HEK293 (cell line): Measurements from ENCODE around the gene NFAT5.

Experiments used
- CTCF ChIA-PET: fragments of 350-600 bp; formaldehyde crosslinking; extraction: SDS; loops from one replicate; lab custom pipeline; 2021; ENCODE audit warnings: antibody characterized with exemption; lab: Yijun Ruan, JAX
- POLR2A ChIA-PET: fragments of 300-600 bp; formaldehyde crosslinking; extraction: SDS; loops from one replicate; lab custom pipeline; 2020; ENCODE audit warnings: antibody characterized with exemption, inconsistent platforms; lab: Yijun Ruan, JAX
- H3K27ac ChIP-seq: fragments of 200-500 bp; sonication (Bioruptor generic); 2 replicates; pipeline ENCODE4 v1.5.1; 2014; ENCODE audit warnings: low read depth, low read length, control low read depth, inconsistent platforms; ENCODE audit errors: extremely low read depth
- H3K36me3 ChIP-seq, 2 experiments: fragments of 200-500 bp in 1 of 2; sonication (Bioruptor generic) in 1 of 2; 1 replicate in 1 of 2; 2 replicates in 1 of 2; pipeline ENCODE4 v1.5.1; 2014 to 2017; ENCODE audit warnings: inconsistent platforms in 2 of 2, low read length in 2 of 2; ENCODE audit not compliant: control insufficient read depth in 2 of 2, insufficient read depth in 1 of 2
- H3K4me1 ChIP-seq: fragments of 200-500 bp; sonication (Bioruptor generic); 2 replicates; pipeline ENCODE4 v1.5.1; 2014; ENCODE audit warnings: mild to moderate bottlenecking, low read length, inconsistent platforms; ENCODE audit not compliant: control insufficient read depth, insufficient read depth
- H3K4me3 ChIP-seq: 2 replicates; pipeline ENCODE4 v1.5.1; 2011; ENCODE audit warnings: low read depth, mild to moderate bottlenecking, control low read depth, low read length, moderate library complexity
- H3K9me3 ChIP-seq: fragments of 200-500 bp; sonication (Bioruptor generic); 2 replicates; pipeline ENCODE4 v1.5.1; 2014; ENCODE audit warnings: low read depth, low read length, inconsistent platforms; ENCODE audit not compliant: control insufficient read depth, insufficient read depth
- MEIS1 ChIP-seq: sonication (generic); formaldehyde crosslinking; IDR thresholded peaks from 2 replicates; pipeline ENCODE4 v1.8.1; 2022; ENCODE audit warnings: missing genetic modification reagents, mild to moderate bottlenecking, borderline replicate concordance
- ZNF48 ChIP-seq: fragments of 450-650 bp; formaldehyde crosslinking; IDR thresholded peaks from 2 replicates; pipeline ENCODE4 v1.5.1; 2016; ENCODE audit warnings: missing biosample characterization, missing genetic modification characterization
- ZNF501 ChIP-seq: fragments of 450-650 bp; formaldehyde crosslinking; IDR thresholded peaks from 2 replicates; pipeline ENCODE4 v1.5.1; 2016; ENCODE audit warnings: missing biosample characterization, missing genetic modification characterization
- ZNF555 ChIP-seq: fragments of 450-650 bp; formaldehyde crosslinking; conservative IDR thresholded peaks from 2 replicates; pipeline ENCODE4 v1.5.1; 2017; ENCODE audit warnings: missing biosample characterization, mild to moderate bottlenecking, missing genetic modification characterization, inconsistent platforms
- ZNF629 ChIP-seq: fragments of 450-650 bp; formaldehyde crosslinking; IDR thresholded peaks from 2 replicates; pipeline ENCODE4 v1.5.1; 2017; ENCODE audit warnings: missing biosample characterization, missing genetic modification characterization
- ZNF791 ChIP-seq: fragments of 450-650 bp; formaldehyde crosslinking; IDR thresholded peaks from 2 replicates; pipeline ENCODE4 v1.5.1; 2016; ENCODE audit warnings: missing biosample characterization, missing genetic modification characterization
- TF ChIP-seq, protein P1 (sequence below): fragments of 450-650 bp; formaldehyde crosslinking; IDR thresholded peaks from 2 replicates; pipeline ENCODE4 v1.5.1; 2016; ENCODE audit warnings: missing biosample characterization, missing genetic modification characterization, low read depth
- TF ChIP-seq, protein P2 (sequence below): fragments of 450-650 bp; formaldehyde crosslinking; conservative IDR thresholded peaks from 2 replicates; pipeline ENCODE4 v1.5.1; 2016; ENCODE audit warnings: low read depth, missing biosample characterization, missing genetic modification characterization
- TF ChIP-seq, protein P3 (sequence below): fragments of 450-650 bp; formaldehyde crosslinking; IDR thresholded peaks from 2 replicates; pipeline ENCODE4 v1.5.1; 2016; ENCODE audit warnings: missing biosample characterization, missing genetic modification characterization
- TF ChIP-seq, protein P4 (sequence below): fragments of 450-650 bp; formaldehyde crosslinking; IDR thresholded peaks from 2 replicates; pipeline ENCODE4 v1.5.1; 2016; ENCODE audit warnings: missing biosample characterization, missing genetic modification characterization
- TF ChIP-seq, protein P5 (sequence below): fragments of 450-650 bp; formaldehyde crosslinking; IDR thresholded peaks from 2 replicates; pipeline ENCODE4 v1.5.1; 2017; ENCODE audit warnings: missing biosample characterization, missing genetic modification characterization
- TF ChIP-seq, protein P6 (sequence below): fragments of 450-650 bp; formaldehyde crosslinking; IDR thresholded peaks from 2 replicates; pipeline ENCODE4 v1.5.1; 2016; ENCODE audit warnings: missing biosample characterization, missing genetic modification characterization
- TF ChIP-seq, protein P7 (sequence below): fragments of 450-650 bp; formaldehyde crosslinking; IDR thresholded peaks from 2 replicates; pipeline ENCODE4 v1.5.1; 2016; ENCODE audit warnings: missing biosample characterization, missing genetic modification characterization
- TF ChIP-seq, protein P8 (sequence below): fragments of 450-650 bp; formaldehyde crosslinking; IDR thresholded peaks from 2 replicates; pipeline ENCODE4 v1.5.1; 2016; ENCODE audit warnings: missing biosample characterization, missing genetic modification characterization
- TF ChIP-seq, protein P9 (sequence below): fragments of 450-650 bp; IDR thresholded peaks from 2 replicates; pipeline ENCODE4 v1.5.1; 2018; ENCODE audit warnings: missing biosample characterization, mild to moderate bottlenecking, missing genetic modification characterization

The NFAT5 gene

DNA sequence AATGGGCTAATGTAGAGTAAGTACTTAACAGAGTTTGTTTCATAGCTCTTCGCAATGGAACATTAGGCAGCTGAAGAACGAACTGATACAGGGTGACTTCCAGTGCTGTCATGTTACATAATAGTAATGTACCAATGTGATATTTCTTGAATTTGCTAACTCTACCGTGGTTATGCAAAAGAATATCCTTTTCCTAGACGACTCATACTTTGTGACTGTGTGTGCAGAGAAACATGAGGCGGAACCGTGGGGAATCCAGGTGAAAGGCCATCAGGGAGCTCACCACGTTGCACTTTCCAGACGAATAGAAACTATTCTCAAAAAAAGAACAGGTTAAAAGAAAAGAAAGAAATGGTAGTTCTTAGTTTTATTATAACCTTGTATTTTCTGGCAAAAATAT is 175.8 kb downstream of the NFAT5 start (continued):
- TF ChIP-seq, protein P1, sequence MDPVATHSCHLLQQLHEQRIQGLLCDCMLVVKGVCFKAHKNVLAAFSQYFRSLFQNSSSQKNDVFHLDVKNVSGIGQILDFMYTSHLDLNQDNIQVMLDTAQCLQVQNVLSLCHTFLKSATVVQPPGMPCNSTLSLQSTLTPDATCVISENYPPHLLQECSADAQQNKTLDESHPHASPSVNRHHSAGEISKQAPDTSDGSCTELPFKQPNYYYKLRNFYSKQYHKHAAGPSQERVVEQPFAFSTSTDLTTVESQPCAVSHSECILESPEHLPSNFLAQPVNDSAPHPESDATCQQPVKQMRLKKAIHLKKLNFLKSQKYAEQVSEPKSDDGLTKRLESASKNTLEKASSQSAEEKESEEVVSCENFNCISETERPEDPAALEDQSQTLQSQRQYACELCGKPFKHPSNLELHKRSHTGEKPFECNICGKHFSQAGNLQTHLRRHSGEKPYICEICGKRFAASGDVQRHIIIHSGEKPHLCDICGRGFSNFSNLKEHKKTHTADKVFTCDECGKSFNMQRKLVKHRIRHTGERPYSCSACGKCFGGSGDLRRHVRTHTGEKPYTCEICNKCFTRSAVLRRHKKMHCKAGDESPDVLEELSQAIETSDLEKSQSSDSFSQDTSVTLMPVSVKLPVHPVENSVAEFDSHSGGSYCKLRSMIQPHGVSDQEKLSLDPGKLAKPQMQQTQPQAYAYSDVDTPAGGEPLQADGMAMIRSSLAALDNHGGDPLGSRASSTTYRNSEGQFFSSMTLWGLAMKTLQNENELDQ, result no peak
- TF ChIP-seq, protein P2, sequence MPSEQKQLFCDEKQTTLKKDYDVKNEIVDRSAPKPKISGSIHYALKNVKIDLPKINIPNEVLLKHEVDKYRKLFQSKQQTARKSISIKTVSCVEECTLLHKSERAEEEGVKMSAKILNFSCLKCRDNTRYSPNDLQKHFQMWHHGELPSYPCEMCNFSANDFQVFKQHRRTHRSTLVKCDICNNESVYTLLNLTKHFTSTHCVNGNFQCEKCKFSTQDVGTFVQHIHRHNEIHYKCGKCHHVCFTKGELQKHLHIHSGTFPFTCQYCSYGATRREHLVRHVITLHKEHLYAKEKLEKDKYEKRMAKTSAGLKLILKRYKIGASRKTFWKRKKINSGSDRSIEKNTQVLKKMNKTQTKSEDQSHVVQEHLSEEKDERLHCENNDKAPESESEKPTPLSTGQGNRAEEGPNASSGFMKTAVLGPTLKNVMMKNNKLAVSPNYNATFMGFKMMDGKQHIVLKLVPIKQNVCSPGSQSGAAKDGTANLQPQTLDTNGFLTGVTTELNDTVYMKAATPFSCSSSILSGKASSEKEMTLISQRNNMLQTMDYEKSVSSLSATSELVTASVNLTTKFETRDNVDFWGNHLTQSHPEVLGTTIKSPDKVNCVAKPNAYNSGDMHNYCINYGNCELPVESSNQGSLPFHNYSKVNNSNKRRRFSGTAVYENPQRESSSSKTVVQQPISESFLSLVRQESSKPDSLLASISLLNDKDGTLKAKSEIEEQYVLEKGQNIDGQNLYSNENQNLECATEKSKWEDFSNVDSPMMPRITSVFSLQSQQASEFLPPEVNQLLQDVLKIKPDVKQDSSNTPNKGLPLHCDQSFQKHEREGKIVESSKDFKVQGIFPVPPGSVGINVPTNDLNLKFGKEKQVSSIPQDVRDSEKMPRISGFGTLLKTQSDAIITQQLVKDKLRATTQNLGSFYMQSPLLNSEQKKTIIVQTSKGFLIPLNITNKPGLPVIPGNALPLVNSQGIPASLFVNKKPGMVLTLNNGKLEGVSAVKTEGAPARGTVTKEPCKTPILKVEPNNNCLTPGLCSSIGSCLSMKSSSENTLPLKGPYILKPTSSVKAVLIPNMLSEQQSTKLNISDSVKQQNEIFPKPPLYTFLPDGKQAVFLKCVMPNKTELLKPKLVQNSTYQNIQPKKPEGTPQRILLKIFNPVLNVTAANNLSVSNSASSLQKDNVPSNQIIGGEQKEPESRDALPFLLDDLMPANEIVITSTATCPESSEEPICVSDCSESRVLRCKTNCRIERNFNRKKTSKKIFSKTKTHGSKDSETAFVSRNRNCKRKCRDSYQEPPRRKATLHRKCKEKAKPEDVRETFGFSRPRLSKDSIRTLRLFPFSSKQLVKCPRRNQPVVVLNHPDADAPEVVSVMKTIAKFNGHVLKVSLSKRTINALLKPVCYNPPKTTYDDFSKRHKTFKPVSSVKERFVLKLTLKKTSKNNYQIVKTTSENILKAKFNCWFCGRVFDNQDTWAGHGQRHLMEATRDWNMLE, result no peak
- no peak for TF ChIP-seq ZNF791 (tag by site-specific recombination)
- TF ChIP-seq ZNF555 (tag by site-specific recombination), result no peak
- TF ChIP-seq ZNF629 (tag by site-specific recombination), result no peak

DNA sequence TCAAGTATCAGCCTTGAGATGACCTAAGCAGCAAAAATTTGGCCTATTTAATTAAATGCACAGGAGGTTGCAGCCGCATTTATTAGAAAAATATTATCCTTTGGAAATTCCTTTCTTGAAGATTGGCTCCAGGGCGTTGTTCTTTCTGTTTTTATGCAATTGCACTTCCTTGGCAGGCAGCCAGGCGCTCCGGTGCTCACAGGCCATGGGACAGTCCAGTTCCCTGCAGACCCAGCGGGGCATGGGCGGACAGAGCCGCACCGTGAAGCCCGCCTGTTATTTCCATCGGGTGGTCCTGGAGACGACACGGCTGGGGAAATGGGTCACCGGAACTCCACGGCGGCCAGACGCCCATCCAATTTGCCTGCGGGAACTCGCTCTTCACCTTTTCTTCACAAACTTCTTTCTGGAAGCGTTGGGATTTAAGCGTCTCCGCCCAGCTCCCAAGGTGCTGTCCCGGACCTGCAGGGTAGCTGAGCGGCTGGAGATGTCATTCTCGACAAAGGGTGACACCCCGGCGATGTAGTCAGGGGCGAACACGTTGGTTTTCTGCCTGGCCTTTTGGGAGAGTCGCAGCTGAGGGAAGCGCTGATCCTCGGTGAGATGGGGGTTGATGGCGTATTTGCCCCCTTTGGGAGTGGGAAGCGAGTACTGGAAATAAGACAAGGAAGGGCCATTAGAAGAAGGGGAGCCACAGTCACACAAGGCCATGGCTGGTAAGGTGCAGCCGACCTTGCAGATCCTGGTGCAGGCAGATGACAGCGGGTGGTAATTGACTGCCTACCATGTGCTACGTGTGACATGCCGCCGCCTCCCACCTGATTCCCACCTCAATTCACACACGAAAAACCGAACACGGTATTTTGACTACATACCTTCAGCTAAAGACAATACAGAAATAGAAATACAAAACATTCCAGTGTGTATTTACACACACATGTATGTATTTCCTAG is 176.5 kb downstream of the NFAT5 start:
- no peaks in the 10 kb centered on the region for H3K9me3 ChIP-seq
- H3K36me3 ChIP-seq, result peaks cover 34 to 72% of the 10 kb centered on the region in 2 experiments
- H3K27ac ChIP-seq, result peak overlapping the region; percentile 1; the same call in 1 of the 2 replicates
- CTCF ChIA-PET, result interaction anchor here (0.7 to 3.5 kb wide), 2 partner anchors 12 to 253 kb away, joined by 3 to 14 read pairs; partner anchors contain the start of gene NOB1
- POLR2A ChIA-PET, result interaction anchor here (0.7 to 1.1 kb wide), 2 partner anchors 8 to 12 kb away, joined by 3 to 4 read pairs; partner anchors contain the start of gene NOB1
- H3K4me3 ChIP-seq, result no peak overlapping the region
- no peaks in the 10 kb centered on the region for H3K4me1 ChIP-seq
- TF ChIP-seq, protein P3, sequence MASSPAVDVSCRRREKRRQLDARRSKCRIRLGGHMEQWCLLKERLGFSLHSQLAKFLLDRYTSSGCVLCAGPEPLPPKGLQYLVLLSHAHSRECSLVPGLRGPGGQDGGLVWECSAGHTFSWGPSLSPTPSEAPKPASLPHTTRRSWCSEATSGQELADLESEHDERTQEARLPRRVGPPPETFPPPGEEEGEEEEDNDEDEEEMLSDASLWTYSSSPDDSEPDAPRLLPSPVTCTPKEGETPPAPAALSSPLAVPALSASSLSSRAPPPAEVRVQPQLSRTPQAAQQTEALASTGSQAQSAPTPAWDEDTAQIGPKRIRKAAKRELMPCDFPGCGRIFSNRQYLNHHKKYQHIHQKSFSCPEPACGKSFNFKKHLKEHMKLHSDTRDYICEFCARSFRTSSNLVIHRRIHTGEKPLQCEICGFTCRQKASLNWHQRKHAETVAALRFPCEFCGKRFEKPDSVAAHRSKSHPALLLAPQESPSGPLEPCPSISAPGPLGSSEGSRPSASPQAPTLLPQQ (tag by site-specific recombination), result no peak
- TF ChIP-seq ZNF48 (tag by site-specific recombination) (no peak), MEIS1 (no peak), ZNF501 (no peak)
- TF ChIP-seq, protein P4, sequence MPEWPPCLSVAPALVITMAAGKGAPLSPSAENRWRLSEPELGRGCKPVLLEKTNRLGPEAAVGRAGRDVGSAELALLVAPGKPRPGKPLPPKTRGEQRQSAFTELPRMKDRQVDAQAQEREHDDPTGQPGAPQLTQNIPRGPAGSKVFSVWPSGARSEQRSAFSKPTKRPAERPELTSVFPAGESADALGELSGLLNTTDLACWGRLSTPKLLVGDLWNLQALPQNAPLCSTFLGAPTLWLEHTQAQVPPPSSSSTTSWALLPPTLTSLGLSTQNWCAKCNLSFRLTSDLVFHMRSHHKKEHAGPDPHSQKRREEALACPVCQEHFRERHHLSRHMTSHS (tag by site-specific recombination), result no peak
- TF ChIP-seq, protein P5, sequence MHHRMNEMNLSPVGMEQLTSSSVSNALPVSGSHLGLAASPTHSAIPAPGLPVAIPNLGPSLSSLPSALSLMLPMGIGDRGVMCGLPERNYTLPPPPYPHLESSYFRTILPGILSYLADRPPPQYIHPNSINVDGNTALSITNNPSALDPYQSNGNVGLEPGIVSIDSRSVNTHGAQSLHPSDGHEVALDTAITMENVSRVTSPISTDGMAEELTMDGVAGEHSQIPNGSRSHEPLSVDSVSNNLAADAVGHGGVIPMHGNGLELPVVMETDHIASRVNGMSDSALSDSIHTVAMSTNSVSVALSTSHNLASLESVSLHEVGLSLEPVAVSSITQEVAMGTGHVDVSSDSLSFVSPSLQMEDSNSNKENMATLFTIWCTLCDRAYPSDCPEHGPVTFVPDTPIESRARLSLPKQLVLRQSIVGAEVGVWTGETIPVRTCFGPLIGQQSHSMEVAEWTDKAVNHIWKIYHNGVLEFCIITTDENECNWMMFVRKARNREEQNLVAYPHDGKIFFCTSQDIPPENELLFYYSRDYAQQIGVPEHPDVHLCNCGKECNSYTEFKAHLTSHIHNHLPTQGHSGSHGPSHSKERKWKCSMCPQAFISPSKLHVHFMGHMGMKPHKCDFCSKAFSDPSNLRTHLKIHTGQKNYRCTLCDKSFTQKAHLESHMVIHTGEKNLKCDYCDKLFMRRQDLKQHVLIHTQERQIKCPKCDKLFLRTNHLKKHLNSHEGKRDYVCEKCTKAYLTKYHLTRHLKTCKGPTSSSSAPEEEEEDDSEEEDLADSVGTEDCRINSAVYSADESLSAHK (tag by site-specific recombination), result no peak
- TF ChIP-seq, protein P6, sequence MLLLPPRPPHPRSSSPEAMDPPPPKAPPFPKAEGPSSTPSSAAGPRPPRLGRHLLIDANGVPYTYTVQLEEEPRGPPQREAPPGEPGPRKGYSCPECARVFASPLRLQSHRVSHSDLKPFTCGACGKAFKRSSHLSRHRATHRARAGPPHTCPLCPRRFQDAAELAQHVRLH (tag by site-specific recombination), result no peak
- TF ChIP-seq, protein P7, sequence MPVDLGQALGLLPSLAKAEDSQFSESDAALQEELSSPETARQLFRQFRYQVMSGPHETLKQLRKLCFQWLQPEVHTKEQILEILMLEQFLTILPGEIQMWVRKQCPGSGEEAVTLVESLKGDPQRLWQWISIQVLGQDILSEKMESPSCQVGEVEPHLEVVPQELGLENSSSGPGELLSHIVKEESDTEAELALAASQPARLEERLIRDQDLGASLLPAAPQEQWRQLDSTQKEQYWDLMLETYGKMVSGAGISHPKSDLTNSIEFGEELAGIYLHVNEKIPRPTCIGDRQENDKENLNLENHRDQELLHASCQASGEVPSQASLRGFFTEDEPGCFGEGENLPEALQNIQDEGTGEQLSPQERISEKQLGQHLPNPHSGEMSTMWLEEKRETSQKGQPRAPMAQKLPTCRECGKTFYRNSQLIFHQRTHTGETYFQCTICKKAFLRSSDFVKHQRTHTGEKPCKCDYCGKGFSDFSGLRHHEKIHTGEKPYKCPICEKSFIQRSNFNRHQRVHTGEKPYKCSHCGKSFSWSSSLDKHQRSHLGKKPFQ, result peak; percentile 50; the same call in 1 of the 2 replicates
- TF ChIP-seq, protein P8, sequence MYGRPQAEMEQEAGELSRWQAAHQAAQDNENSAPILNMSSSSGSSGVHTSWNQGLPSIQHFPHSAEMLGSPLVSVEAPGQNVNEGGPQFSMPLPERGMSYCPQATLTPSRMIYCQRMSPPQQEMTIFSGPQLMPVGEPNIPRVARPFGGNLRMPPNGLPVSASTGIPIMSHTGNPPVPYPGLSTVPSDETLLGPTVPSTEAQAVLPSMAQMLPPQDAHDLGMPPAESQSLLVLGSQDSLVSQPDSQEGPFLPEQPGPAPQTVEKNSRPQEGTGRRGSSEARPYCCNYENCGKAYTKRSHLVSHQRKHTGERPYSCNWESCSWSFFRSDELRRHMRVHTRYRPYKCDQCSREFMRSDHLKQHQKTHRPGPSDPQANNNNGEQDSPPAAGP, result no peak
- TF ChIP-seq, protein P9, sequence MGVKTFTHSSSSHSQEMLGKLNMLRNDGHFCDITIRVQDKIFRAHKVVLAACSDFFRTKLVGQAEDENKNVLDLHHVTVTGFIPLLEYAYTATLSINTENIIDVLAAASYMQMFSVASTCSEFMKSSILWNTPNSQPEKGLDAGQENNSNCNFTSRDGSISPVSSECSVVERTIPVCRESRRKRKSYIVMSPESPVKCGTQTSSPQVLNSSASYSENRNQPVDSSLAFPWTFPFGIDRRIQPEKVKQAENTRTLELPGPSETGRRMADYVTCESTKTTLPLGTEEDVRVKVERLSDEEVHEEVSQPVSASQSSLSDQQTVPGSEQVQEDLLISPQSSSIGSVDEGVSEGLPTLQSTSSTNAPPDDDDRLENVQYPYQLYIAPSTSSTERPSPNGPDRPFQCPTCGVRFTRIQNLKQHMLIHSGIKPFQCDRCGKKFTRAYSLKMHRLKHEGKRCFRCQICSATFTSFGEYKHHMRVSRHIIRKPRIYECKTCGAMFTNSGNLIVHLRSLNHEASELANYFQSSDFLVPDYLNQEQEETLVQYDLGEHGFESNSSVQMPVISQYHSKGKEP (tag by site-specific recombination), result peak; percentile 49; the same call in 1 of the 2 replicates
